ENCODE results near the gene C3.

DNA sequence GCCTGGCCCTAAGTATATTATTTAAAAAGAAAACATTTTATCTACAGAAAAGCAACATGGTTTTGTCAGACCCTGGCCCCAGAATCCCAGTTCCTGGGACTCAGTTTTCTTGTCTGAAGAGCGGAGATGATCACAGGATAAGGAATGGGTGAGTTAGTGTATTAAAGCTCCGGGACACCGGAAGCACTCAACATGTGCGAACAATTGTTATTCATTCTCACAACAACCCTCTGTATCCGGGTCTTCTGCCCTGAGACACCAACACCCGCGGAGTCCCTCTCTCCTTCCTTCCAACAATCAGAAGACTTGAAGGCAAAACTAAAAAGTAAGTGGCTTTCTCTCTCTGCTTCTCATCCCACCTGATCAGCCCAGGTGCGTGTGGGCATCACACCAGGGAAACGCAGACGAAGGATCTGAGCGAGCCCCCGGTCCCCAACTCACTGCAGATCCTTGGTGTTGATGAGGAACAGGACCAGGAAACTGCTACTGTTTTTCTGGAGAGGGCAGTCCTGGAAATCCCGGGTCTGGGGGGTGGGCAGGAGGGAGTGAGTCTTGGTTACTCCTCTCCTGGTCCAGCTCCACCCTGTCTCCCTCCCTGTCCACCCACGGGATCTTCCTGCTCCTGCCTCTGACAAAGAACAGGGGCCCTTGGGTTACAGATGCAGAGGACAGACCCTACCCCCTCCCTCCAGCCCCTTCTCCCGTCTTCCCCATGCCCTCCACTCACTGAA, 14.9 kb upstream of the C3 start:
- TF ChIP-seq EZH2 (IDR thresholded peaks at IDR 0.05; ENCODE audit: borderline replicate concordance) = no peak
- TF ChIP-seq, protein P1, sequence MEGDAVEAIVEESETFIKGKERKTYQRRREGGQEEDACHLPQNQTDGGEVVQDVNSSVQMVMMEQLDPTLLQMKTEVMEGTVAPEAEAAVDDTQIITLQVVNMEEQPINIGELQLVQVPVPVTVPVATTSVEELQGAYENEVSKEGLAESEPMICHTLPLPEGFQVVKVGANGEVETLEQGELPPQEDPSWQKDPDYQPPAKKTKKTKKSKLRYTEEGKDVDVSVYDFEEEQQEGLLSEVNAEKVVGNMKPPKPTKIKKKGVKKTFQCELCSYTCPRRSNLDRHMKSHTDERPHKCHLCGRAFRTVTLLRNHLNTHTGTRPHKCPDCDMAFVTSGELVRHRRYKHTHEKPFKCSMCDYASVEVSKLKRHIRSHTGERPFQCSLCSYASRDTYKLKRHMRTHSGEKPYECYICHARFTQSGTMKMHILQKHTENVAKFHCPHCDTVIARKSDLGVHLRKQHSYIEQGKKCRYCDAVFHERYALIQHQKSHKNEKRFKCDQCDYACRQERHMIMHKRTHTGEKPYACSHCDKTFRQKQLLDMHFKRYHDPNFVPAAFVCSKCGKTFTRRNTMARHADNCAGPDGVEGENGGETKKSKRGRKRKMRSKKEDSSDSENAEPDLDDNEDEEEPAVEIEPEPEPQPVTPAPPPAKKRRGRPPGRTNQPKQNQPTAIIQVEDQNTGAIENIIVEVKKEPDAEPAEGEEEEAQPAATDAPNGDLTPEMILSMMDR (IDR thresholded peaks at IDR 0.05; ENCODE audit: poor library complexity) = no peak

All from hepatocyte (in vitro differentiated cells).